Epithelial cell of prostate (primary cell): ENCODE data around the gene RETREG3.

ENCODE experiments used
- DNase-seq: peaks from one replicate; pipeline ENCODE4 v3.0.0-alpha.2; 2011; ENCODE audit warnings: low read depth, low spot score
- H3K27ac ChIP-seq: fragments of 450-650 bp; 2 replicates; pipeline ENCODE4 v1.5.1; 2017; ENCODE audit warnings: mild to moderate bottlenecking

Gene RETREG3

GRCh38 chr17:42537156-42537805 lies 71.9 kb downstream of the RETREG3 start:
- no peak for DNase-seq
- H3K27ac ChIP-seq: peak overlapping the region; percentile 57

DNA sequence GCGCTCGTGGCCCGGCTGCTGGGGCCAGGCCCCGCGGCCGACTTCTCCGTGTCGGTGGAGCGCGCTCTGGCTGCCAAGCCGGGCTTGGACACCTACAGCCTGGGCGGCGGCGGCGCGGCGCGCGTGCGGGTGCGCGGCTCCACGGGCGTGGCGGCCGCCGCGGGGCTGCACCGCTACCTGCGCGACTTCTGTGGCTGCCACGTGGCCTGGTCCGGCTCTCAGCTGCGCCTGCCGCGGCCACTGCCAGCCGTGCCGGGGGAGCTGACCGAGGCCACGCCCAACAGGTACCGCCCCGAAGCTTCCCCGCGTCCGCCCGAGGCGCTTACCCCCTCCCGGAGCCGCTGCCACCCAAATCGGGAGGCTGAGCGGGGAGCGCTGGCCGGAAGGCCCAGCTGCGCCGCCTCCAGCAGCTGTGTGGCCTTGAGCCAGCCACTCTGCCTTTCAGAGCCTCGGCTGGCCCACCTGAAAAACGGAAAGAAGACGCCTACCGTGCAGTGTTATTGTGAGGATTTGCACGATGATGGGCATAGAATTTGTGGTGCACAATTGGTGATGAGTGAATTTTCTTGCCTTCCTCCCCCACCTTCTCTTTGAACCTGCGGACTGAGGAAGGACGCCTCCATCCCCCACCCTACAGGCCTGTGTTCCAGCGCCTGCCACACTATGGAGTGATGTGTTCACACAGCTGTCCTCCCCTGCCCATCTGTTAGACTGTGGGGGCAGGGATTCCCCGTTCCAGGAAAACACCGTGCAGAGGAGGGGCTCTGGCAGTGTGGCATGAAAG lies 72.6 kb downstream of the RETREG3 start:
- no peak for DNase-seq
- peak overlapping the region; percentile 57 for H3K27ac ChIP-seq

DNA sequence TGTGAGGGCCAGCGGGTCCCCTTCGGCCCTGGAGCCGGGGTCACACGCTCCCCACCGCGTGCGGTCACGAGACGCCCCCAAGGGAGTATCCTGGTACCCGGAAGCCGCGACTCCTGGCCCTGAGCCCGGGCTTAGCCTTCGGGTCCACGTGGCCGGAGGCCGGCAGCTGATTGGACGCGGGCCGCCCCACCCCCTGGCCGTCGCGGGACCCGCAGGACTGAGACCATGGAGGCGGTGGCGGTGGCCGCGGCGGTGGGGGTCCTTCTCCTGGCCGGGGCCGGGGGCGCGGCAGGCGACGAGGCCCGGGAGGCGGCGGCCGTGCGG lies 73.2 kb downstream of the RETREG3 start, which contains the start of gene NAGLU:
TSS of gene NAGLU (plus strand) at position 194 of the 324 bp plus-strand sequence. CDS start at position 226, 32 bp downstream.
- DNase-seq: no peak

DNA sequence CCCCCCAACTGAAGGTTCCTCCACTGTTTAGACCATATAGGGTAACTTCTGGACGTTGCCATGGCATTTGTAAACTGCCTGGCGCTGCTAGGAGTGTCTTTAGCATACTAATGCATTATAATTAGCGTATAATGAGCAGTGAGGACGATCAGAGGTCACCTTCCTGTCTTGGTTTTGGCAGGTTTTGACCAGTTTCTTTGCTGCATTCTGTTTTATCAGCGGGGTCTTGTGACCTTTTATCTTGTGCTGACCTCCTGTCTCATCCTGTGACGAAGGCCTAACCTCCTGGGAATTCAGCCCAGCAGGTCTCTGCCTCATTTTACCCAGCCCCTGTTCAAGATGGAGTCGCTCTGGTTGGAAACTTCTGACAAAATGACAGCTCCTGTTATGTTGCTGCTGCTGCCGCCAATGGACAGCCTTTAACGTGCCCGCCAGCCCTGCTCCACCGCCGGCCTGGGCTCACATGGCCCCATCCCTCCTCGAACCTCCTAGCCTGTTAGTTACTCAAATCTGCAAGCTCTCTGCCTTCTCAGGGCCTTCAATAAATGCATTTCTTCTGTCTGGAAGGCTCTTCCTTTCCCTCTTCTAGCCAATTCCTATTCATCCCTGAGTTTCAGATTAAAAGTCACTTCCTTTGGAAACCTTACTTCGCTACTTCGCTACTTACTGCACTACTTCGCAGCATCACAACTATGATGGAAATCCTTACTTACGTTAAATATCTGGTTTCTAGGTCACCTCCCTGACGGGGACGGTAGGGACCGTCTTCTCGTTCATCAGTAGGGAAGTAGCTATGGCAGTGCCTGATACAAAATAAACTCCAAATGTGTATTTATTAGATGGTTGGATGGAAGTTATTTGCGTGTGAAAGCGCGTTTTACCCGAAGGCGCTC lies 73.8 kb downstream of the RETREG3 start:
- DNase-seq: no peak
- H3K27ac ChIP-seq: peak overlapping the region; percentile 57

More for the DNA sequence above, 73.2 kb downstream of the RETREG3 start, which contains the start of gene NAGLU:
- H3K27ac ChIP-seq: peak within 1 kb of the TSS; percentile 57

- no peak for DNase-seq
- H3K27ac ChIP-seq: peak overlapping the region; percentile 94
Observed at GRCh38 chr17:42531455-42532354, 77.5 kb downstream of the RETREG3 start.

DNA sequence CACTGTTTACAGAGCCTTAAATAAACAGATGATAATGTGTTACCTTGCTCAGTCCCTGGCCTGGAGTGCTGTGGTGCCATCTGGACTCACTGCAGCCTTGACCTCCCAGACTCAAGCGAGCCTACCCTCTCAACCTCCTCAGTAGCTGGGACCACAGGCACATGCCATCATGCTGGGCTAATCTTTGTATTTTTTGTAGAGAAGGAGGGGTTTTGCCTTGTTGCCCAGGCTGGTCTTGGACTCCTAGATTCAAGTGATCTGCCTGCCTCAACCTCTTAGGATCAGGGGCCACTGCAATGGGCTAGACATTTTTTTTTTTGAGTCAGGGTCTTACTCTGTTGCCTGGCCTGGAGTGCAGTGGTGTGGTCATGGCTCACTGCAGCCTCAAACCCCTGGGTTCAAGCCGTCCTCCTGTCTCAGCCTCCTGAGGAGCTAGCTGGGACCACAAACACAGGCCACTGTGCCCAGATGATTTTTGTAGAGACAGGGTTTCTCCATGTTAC lies 78.2 kb downstream of the RETREG3 start:
- no peak for DNase-seq
- H3K27ac ChIP-seq: peak overlapping the region; percentile 94
